GM12878 (cell line): ENCODE measurements around the gene CDH4. TPM values are rescaled to one million over a fixed set of nuclear protein-coding genes. Genes with fewer than 3 reads are reported as not detected.

Experiments
- ATAC-seq: fragments of 200-7000 bp; cut with Tn5 transposase; 3 replicates; pipeline ENCODE4 v1.9.1; 2020; ENCODE audit warnings: mild to moderate bottlenecking, moderate library complexity
- BruUV-seq: library from RNA; stranded (reverse); fragments of 400-500 nt; replicated peaks from 2 replicates; lab custom pipeline; 2021; lab: Mats Ljungman, UMichigan
- CTCF ChIA-PET: fragments of 300-600 bp; sonication (Branson Sonifier 250); formaldehyde crosslinking; extraction: SDS; loops from one replicate; lab custom pipeline; 2021; ENCODE audit warnings: inconsistent platforms; lab: Yijun Ruan, JAX
- POLR2A ChIA-PET: fragments of 350-600 bp; formaldehyde crosslinking; extraction: SDS; loops from one replicate; lab custom pipeline; 2021; ENCODE audit warnings: inconsistent platforms; lab: Charles Lee
- RAD21 ChIA-PET: fragments of 300-600 bp; sonication (Branson Sonifier 250); formaldehyde crosslinking; loops from one replicate; lab custom pipeline; 2023; ENCODE audit warnings: antibody characterized with exemption; ENCODE audit not compliant: unreplicated experiment; lab: Charles Lee
- SMC1A ChIA-PET: fragments of 300-600 bp; sonication (Branson Sonifier 250); formaldehyde crosslinking; loops from one replicate; lab custom pipeline; 2023; ENCODE audit not compliant: unreplicated experiment, uncharacterized antibody; lab: Charles Lee
- DNase-seq: peaks from one replicate; pipeline ENCODE4 v3.0.0-alpha.2; 2011; ENCODE audit warnings: low read depth, low spot score
- FAIRE-seq: peaks from 3 replicates; lab custom pipeline; 2011; peaks lifted over from hg19 to GRCh38; lab: Jason Lieb, UNC
- H2AFZ ChIP-seq: 2 replicates; pipeline ENCODE4 v1.6.0; 2011; ENCODE audit warnings: low read depth, low read length, control low read depth; ENCODE audit not compliant: control insufficient read depth
- H3K27ac ChIP-seq: 2 replicates; pipeline ENCODE4 v1.5.1; 2011; ENCODE audit warnings: control low read depth; ENCODE audit not compliant: control insufficient read depth, insufficient read depth
- H3K27me3 ChIP-seq, 2 experiments: replicated peaks in 1 of 2; 2 replicates each; pipeline versions ENCODE4 v1.6.0 to v1.6.1; 2011; ENCODE audit warnings: low read length in 1 of 2; ENCODE audit not compliant: control insufficient read depth in 2 of 2, insufficient read depth in 2 of 2
- H3K36me3 ChIP-seq, 2 experiments: 2 replicates each; pipeline ENCODE4 v1.5.1; 2011; ENCODE audit warnings: low read length in 1 of 2; ENCODE audit not compliant: control insufficient read depth in 2 of 2, insufficient read depth in 2 of 2
- H3K4me1 ChIP-seq: 2 replicates; pipeline ENCODE4 v1.6.1; 2011; ENCODE audit warnings: mild to moderate bottlenecking, low read length, moderate library complexity, mixed read lengths; ENCODE audit not compliant: control insufficient read depth, insufficient read depth
- H3K4me2 ChIP-seq: 2 replicates; pipeline ENCODE4 v1.6.0; 2011; ENCODE audit warnings: control low read depth; ENCODE audit not compliant: control insufficient read depth, insufficient read depth
- H3K4me3 ChIP-seq: fragments of 200-600 bp; sonication (generic); 2 replicates; pipeline ENCODE4 v1.5.1; 2016
- H3K79me2 ChIP-seq: 2 replicates; pipeline ENCODE4 v1.6.0; 2011; ENCODE audit warnings: low read length; ENCODE audit not compliant: control insufficient read depth, insufficient read depth
- H3K9ac ChIP-seq: 2 replicates; pipeline ENCODE4 v1.8.0; 2011; ENCODE audit warnings: low read length, control low read depth, mixed read lengths; ENCODE audit not compliant: control insufficient read depth, insufficient read depth
- H3K9me3 ChIP-seq: replicated peaks from 3 replicates; pipeline ENCODE4 v1.5.1; 2011; ENCODE audit warnings: mild to moderate bottlenecking, low read length; ENCODE audit not compliant: control insufficient read depth, insufficient read depth
- H4K20me1 ChIP-seq: 2 replicates; pipeline ENCODE4 v1.6.0; 2011; ENCODE audit not compliant: control insufficient read depth, insufficient read depth
- CTCF ChIP-seq, 3 experiments: IDR thresholded peaks in 2 of 3; conservative IDR thresholded peaks in 1 of 3; 2 replicates each; pipeline ENCODE4 v1.5.1; 2011; ENCODE audit warnings: low read depth in 3 of 3, low read length in 3 of 3, mild to moderate bottlenecking in 3 of 3, control low read depth in 2 of 3, moderate library complexity in 2 of 3, inconsistent platforms in 1 of 3, mixed read lengths in 1 of 3; ENCODE audit not compliant: control insufficient read depth in 2 of 3, insufficient read depth in 1 of 3; ENCODE audit errors: extremely low read depth in 1 of 3
- EED ChIP-seq: sonication (generic); IDR thresholded peaks from 2 replicates; pipeline ENCODE4 v1.6.1; 2016; ENCODE audit warnings: antibody characterized with exemption, low read depth
- FOXM1 ChIP-seq: IDR thresholded peaks from 2 replicates; pipeline ENCODE4 v1.6.1; 2012; ENCODE audit warnings: low read depth, mild to moderate bottlenecking, inconsistent platforms, low read length, moderate library complexity
- MEF2B ChIP-seq: fragments of 450-650 bp; IDR thresholded peaks from 2 replicates; pipeline ENCODE4 v1.6.1; 2018; ENCODE audit warnings: mild to moderate bottlenecking, moderate library complexity; ENCODE audit not compliant: partially characterized antibody, poor library complexity, severe bottlenecking
- MTA2 ChIP-seq: fragments of 450-650 bp; IDR thresholded peaks from 2 replicates; pipeline ENCODE4 v1.6.1; 2016; ENCODE audit warnings: low read depth, mild to moderate bottlenecking, moderate library complexity
- POLR2AphosphoS2 ChIP-seq: IDR thresholded peaks from 2 replicates; pipeline ENCODE4 v1.6.1; 2011; ENCODE audit warnings: low read depth, mild to moderate bottlenecking, low read length, improper control_type of control experiment, moderate library complexity
- RAD21 ChIP-seq: IDR thresholded peaks from 2 replicates; pipeline ENCODE4 v1.6.1; 2011; ENCODE audit warnings: mild to moderate bottlenecking, low read depth, low read length, moderate library complexity; ENCODE audit not compliant: insufficient read depth
- RUNX3 ChIP-seq: IDR thresholded peaks from 2 replicates; pipeline ENCODE4 v1.6.1; 2012; ENCODE audit warnings: low read length, inconsistent platforms
- SMC3 ChIP-seq: IDR thresholded peaks from 2 replicates; pipeline ENCODE4 v1.6.1; 2011; ENCODE audit warnings: low read length, improper control_type of control experiment, borderline replicate concordance
- ZNF622 ChIP-seq: fragments of 450-650 bp; IDR thresholded peaks from 2 replicates; pipeline ENCODE4 v1.6.1; 2017; ENCODE audit warnings: mild to moderate bottlenecking, inconsistent platforms
- WGBS: methylation state at CpG from one replicate; pipeline ENCODE4 v1.1.6; 2016; ENCODE audit warnings: low lambda C conversion rate; ENCODE audit not compliant: insufficient replicate concordance, insufficient coverage; ENCODE audit errors: missing lambda C conversion rate; 5-methylcytosine and 5-hydroxymethylcytosine counted together
- in situ Hi-C: fragments of 300-500 bp; cut with MboI; formaldehyde crosslinking; loops from 9 replicates; pipeline ENCODE4 v1.14.3; 2018; ENCODE audit warnings: mixed read lengths
- intact Hi-C: fragments of 100-400 bp; cut with micrococcal nuclease; formaldehyde crosslinking; loops from one replicate; pipeline ENCODE4 v1.14.2; 2022; ENCODE audit not compliant: unreplicated experiment
- polyA plus RNA-seq, 11 experiments: library from polyadenylated mRNA; depleted of rRNA in 4 of 11; unstranded in 6 of 11; stranded (reverse) in 5 of 11; fragments of >200 nt; fragmentation: Nextera tagmentation in 4 of 11; fragmentation: Illumina TruSeq in 1 of 11; extraction: Ambion mirVana in 4 of 11; extraction: Trizol in 1 of 11; gene quantifications; 1 replicate in 1 of 11; 2 replicates in 10 of 11; pipeline versions ENCODE4 v1.2.1 to v1.2.3, GENCODE V29; 2011 to 2016; ENCODE audit warnings: inconsistent platforms in 2 of 11, missing spikeins in 2 of 11, low read depth in 1 of 11
- total RNA-seq, 4 experiments: library from RNA; depleted of rRNA in 3 of 4; stranded (reverse); fragments of >200 nt in 3 of 4; fragmentation: Illumina TruSeq in 1 of 4; extraction: Trizol in 1 of 4; gene quantifications; 2 replicates each; pipeline versions ENCODE4 v1.2.1 to v1.2.3, GENCODE V29; 2013 to 2021
- TF ChIP-seq, protein P1 (sequence below): fragments of 450-650 bp; IDR thresholded peaks from 2 replicates; pipeline ENCODE4 v1.6.1; 2018; ENCODE audit warnings: mild to moderate bottlenecking, low read depth, moderate library complexity; ENCODE audit not compliant: partially characterized antibody
- TF ChIP-seq, protein P2 (sequence below): fragments of 450-650 bp; IDR thresholded peaks from 2 replicates; pipeline ENCODE4 v1.6.1; 2017; ENCODE audit warnings: mild to moderate bottlenecking, moderate library complexity

CDH4 gene
- total and polyA plus RNA-seq, 10 of the 15 experiments (the other 5 are each of a cell fraction or from before 2014, with no cell fraction given) = not detected

DNA sequence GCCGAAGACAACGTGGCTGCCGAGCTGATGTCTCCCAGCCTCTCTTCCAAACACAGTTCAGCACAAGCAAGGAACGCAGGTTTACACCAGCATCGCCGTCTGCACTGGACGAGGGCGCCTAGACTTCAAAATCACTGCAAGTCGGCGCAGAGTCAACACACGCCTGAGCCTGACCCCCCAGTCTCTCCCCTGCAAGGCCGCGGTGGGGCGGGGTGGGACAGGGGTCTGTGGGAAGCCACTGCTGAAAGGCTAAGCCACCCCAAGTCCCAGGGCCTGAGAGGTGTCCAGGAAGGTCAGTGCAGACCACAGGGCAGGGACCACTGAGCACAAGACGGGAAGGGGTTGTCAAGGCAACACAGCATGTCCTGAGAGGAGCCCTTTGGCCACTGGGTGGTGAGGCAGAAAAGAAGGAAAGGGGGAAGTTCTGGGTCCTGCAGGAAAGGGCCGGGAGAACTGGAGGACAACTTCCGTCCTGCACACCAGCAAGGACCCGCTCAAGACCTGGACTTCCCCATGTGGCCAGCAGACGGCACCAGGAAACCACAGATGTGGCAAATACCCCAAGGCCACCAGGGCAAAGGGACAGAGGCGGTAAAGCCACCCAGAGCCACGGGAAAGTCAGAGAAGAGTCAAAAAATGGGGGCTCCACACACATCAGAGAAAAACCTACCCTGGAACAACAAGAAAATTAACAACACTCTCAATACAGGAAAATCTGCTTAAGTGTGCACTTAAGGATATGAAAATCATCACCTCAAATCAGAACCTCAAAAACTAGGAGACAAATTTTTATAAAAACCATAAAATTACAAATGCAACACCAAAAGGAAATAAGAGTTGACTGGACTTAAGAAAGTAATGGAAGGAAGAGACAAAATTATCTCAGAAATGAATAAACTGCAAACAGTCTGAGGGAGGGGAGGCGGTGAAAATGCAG lies 728.9 kb downstream of the CDH4 start:
- no peak overlapping the region for H3K4me2 ChIP-seq
- H3K36me3 ChIP-seq = peaks cover 3 to 14% of the 10 kb centered on the region in 2 experiments
- no peak overlapping the region for H2AFZ ChIP-seq
- POLR2A ChIA-PET = no interaction called here
- WGBS = 74% methylated on average over 21 of the region's 22 CpGs
- H3K4me3 ChIP-seq = no peak overlapping the region
- CTCF ChIA-PET = no interaction called here
- SMC1A ChIA-PET = no interaction called here
- H3K27me3 ChIP-seq = no peaks in the 10 kb centered on the region
- H3K79me2 ChIP-seq = no peaks in the 10 kb centered on the region
- no peaks in the 10 kb centered on the region for H3K9me3 ChIP-seq
- H3K4me1 ChIP-seq = no peaks in the 10 kb centered on the region
- H3K9ac ChIP-seq = no peak overlapping the region
- DNase-seq = no peak
- RAD21 ChIA-PET = no interaction called here
- TF ChIP-seq EED (no peak), SMC3 (peak; percentile 26; the same call in 1 of the 2 replicates), FOXM1 (no peak), RUNX3 (peak; percentile 22; the same call in 1 of the 2 replicates), CTCF (IDR thresholded peaks at IDR 0.05 in 2 of 3, conservative IDR thresholded peaks at IDR 0.05 in 1 of 3; ENCODE audit: control insufficient read depth in 2 of 3, extremely low read depth in 1 of 3, insufficient read depth in 1 of 3, low read depth in 3 of 3, low read length in 3 of 3) (peak; percentile 23 to 61 (median 48); a peak in 4 of 6 replicates), MEF2B (no peak), MTA2 (no peak), POLR2AphosphoS2 (no peak), ZNF622 (no peak), RAD21 (peak; percentile 53)
- TF ChIP-seq, protein P1, sequence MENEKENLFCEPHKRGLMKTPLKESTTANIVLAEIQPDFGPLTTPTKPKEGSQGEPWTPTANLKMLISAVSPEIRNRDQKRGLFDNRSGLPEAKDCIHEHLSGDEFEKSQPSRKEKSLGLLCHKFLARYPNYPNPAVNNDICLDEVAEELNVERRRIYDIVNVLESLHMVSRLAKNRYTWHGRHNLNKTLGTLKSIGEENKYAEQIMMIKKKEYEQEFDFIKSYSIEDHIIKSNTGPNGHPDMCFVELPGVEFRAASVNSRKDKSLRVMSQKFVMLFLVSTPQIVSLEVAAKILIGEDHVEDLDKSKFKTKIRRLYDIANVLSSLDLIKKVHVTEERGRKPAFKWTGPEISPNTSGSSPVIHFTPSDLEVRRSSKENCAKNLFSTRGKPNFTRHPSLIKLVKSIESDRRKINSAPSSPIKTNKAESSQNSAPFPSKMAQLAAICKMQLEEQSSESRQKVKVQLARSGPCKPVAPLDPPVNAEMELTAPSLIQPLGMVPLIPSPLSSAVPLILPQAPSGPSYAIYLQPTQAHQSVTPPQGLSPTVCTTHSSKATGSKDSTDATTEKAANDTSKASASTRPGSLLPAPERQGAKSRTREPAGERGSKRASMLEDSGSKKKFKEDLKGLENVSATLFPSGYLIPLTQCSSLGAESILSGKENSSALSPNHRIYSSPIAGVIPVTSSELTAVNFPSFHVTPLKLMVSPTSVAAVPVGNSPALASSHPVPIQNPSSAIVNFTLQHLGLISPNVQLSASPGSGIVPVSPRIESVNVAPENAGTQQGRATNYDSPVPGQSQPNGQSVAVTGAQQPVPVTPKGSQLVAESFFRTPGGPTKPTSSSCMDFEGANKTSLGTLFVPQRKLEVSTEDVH = no peak
- TF ChIP-seq, protein P2, sequence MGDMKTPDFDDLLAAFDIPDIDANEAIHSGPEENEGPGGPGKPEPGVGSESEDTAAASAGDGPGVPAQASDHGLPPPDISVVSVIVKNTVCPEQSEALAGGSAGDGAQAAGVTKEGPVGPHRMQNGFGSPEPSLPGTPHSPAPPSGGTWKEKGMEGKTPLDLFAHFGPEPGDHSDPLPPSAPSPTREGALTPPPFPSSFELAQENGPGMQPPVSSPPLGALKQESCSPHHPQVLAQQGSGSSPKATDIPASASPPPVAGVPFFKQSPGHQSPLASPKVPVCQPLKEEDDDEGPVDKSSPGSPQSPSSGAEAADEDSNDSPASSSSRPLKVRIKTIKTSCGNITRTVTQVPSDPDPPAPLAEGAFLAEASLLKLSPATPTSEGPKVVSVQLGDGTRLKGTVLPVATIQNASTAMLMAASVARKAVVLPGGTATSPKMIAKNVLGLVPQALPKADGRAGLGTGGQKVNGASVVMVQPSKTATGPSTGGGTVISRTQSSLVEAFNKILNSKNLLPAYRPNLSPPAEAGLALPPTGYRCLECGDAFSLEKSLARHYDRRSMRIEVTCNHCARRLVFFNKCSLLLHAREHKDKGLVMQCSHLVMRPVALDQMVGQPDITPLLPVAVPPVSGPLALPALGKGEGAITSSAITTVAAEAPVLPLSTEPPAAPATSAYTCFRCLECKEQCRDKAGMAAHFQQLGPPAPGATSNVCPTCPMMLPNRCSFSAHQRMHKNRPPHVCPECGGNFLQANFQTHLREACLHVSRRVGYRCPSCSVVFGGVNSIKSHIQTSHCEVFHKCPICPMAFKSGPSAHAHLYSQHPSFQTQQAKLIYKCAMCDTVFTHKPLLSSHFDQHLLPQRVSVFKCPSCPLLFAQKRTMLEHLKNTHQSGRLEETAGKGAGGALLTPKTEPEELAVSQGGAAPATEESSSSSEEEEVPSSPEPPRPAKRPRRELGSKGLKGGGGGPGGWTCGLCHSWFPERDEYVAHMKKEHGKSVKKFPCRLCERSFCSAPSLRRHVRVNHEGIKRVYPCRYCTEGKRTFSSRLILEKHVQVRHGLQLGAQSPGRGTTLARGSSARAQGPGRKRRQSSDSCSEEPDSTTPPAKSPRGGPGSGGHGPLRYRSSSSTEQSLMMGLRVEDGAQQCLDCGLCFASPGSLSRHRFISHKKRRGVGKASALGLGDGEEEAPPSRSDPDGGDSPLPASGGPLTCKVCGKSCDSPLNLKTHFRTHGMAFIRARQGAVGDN = no peak
- ATAC-seq = peak; percentile 69
- no peaks in the 10 kb centered on the region for H4K20me1 ChIP-seq
- BruUV-seq = no TSS peak
- in situ Hi-C loops = no loop called here
- intact Hi-C loops = no loop called here
- H3K27ac ChIP-seq = no peak overlapping the region
- FAIRE-seq = no peak
